WI38 (cell line): ENCODE measurements around the gene IBSP.

Experiments used
- H3K4me3 ChIP-seq: 2 replicates; pipeline ENCODE4 v1.5.1; 2011; ENCODE audit warnings: low read depth, mild to moderate bottlenecking, control low read depth, low read length
- TF ChIP-seq, protein P1 (sequence below): IDR thresholded peaks from 2 replicates; pipeline ENCODE4 v1.5.1; 2012; ENCODE audit warnings: low read depth, mild to moderate bottlenecking, control low read depth, low read length

The IBSP gene

DNA sequence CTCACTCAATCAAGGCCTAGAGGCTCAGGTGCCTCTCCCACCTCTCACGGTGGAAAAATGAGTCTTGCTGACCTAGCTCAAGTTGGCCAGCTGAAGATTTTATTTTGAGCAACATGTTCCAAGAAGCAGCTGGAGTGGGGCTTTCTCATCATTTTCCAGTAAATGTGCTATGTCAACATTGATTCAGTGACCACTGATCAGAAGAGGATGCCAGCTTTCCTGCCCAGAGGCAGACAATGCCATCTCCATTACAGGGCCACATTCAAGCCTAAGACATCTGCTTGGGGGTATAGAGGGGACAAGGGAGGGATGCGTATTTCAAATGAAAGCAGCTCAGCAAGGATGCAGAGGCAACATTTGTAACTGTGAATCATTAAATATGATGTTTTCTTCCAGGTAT lies 36.4 kb downstream of the IBSP start:
- H3K4me3 ChIP-seq = no peak overlapping the region
- TF ChIP-seq, protein P1, sequence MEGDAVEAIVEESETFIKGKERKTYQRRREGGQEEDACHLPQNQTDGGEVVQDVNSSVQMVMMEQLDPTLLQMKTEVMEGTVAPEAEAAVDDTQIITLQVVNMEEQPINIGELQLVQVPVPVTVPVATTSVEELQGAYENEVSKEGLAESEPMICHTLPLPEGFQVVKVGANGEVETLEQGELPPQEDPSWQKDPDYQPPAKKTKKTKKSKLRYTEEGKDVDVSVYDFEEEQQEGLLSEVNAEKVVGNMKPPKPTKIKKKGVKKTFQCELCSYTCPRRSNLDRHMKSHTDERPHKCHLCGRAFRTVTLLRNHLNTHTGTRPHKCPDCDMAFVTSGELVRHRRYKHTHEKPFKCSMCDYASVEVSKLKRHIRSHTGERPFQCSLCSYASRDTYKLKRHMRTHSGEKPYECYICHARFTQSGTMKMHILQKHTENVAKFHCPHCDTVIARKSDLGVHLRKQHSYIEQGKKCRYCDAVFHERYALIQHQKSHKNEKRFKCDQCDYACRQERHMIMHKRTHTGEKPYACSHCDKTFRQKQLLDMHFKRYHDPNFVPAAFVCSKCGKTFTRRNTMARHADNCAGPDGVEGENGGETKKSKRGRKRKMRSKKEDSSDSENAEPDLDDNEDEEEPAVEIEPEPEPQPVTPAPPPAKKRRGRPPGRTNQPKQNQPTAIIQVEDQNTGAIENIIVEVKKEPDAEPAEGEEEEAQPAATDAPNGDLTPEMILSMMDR = no peak

DNA sequence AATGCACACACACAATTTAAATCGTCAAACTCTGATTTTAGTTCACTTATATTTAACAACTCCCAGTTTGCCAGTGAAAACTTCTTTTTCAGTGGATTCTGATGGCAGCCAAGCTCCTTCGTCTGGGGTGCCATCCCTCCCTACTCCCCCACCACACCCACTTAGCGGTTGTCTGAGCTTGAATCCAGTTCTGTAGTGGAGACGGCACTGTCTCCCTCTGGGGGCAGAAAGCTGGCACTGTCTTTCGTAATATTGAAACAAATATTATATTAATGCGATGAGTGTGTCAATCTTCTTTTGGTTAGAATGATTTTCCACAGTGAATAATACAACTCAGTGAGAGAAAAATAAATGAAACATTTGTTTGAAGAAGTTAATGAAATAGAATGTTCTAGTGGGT lies 38.9 kb downstream of the IBSP start:
- no peak overlapping the region for H3K4me3 ChIP-seq
- TF ChIP-seq, protein P1 = peak; percentile 32

DNA sequence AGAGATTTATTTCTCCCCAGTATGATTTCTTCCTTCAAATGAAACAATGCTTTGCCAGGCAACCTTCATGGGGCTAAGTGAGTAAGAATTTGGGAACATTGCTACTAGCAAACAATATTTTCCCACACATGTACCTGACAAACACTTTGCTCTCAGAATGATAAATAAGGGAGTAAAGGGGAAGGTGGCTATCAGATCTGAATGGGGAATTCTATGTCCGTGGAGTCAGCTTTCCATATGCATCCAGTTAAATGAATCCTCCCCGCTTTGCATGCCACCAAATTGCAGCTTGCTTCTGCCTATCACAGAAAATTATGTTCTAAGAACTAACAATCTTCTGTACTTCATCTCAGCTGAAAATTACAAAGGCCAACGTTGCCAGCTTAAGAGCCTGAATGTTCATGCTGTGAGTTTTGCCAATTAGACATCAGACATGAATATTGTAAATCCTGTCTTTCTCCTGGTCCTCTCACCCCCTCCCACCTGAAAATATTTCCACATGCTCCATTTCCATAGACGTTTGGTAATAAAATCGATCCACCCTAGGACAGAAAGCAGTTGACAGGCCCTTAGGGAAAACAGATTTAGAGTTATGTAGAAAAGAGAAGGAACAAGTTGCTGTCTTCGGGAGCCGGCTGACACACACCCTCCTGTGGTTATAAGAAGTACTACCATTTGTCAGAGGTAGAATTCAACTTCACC lies 39.7 kb downstream of the IBSP start:
- TF ChIP-seq, protein P1 = peak; percentile 53; the same call in 1 of the 2 replicates
- H3K4me3 ChIP-seq = no peak overlapping the region

DNA sequence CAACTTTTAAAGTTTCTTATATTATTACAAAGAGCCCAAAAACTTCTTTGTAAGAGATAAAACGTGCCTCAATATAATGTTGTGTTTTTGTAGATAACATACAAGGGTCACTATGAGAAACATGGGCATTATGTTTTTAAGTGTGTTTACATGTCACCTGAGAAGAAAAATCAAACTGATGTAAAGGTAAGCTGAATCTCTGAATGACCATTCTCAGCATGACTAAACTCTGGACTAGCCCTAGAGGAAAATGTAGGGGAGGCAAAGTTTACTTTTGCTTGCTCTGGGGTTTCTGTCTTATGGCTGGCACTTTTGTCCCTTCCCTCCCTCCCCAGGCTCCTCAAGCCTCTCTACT lies 40.2 kb downstream of the IBSP start:
- TF ChIP-seq, protein P1 = no peak
- H3K4me3 ChIP-seq = no peak overlapping the region

DNA sequence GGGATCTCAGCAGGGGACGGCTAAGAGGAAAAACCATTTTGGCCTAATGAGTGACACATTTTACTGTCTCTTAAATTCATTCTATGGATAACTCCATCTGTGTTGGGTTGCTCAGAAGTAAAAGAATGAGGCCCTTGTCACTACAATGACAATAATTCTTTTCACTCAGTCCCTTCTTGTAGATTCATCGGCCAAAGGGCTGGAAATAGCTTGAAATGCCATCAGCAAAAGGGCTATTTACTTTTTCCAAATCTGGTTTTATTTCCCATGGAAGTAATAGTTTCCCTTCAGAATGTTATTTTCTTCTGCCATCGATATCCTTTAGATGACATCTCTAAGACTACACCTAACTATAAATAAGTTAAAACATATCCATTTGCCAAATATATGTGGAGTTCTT lies 40.8 kb downstream of the IBSP start:
- TF ChIP-seq, protein P1 = no peak

DNA sequence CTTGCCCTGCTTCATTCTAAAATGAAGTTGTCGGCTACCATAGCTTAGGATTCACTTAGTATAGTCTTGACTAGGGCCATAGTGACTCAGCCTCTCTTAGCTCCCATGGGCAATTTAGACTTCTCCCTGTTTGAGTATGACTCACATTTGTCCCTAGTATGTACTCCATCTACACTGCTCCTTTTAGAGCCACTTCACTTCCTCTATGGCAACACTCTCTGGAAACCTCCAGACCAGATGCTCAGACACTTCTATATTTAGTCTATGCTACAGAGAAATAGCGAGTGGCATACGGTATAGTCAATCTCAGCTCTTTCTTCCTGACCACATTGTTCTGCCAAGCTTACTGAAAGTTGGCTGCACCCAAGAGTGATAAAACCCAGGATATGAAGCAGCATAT lies 44.6 kb downstream of the IBSP start:
- TF ChIP-seq, protein P1 = no peak

More for the DNA sequence above, 40.8 kb downstream of the IBSP start:
- H3K4me3 ChIP-seq = no peak overlapping the region

DNA sequence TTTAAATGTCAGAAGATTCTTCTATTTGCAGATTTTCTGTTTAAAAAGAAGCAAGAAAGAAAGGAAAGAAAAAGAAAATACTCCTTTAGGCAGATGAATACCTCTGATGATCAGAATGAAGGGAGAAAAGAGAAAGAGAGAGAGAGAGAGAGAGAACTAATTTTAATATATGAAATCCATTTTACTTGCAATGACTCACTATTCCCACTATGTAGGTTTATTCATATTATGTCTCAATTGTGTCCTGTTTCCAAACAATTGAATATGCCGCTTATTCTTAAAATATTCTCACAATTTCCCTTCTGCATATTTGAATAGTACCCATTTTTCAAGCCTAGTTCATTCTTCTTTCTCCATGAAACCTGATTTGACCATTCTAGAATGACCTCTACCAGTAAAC lies 45.1 kb downstream of the IBSP start:
- TF ChIP-seq, protein P1 = no peak
- H3K4me3 ChIP-seq = no peak overlapping the region

More for the DNA sequence above, 44.6 kb downstream of the IBSP start:
- no peak overlapping the region for H3K4me3 ChIP-seq
